ENCODE measurements around the gene ERBB4.

ERBB4 gene

DNA sequence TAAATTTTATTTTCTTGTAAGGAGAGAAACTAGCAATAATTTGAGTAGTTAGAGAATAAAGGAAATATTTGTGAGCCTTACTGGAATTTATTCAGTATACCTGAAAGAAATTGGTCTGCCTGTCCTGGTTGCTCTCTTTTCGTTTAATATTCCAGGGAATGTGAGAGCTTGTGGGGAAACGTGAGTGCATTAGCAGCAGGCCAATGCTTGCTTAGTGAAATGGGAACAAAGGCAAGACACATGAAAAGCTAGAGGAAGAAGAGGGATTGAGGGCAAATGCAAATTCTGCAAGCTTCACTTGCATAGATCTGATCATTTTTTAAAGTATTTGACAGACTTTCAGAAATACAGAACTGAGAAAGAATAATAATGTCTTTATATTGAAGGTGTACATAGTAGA, 111.0 kb downstream of the ERBB4 start:
- no peak for DNase-seq

DNA sequence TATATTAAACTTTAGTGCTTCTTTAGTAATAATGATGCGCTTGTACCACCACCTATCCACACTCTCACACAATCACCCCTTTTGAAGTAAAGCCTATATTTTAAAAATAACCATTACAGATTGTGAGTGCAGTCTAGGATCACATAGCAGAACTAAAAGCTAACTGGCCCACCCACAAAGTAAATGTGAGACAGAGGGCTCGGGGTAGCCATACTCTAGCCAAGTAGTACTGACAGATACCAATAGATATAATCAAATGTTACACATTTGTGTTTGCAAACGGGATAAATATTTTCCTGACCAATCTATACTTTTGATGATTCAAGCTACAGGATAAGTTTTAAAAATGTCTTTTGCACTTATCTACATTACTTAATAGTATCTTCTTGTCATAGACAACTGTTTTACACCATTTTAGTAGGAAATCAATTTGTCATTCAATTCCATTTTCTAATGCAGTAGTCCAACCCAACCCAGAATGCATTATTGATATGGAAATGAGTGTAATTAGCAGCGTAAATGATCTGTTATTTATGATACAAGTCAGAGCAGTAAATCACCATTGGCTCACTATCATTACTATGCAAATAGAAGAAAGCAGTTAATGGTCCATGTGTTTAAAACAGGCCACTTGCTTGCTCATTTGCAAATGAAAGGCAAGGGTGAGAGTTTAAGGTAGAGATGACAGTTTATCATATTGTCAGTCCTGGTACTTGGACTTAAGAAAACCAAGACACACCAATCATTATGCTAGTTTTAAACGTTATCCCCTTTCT, 111.8 kb downstream of the ERBB4 start:
- no peak for DNase-seq

DNA sequence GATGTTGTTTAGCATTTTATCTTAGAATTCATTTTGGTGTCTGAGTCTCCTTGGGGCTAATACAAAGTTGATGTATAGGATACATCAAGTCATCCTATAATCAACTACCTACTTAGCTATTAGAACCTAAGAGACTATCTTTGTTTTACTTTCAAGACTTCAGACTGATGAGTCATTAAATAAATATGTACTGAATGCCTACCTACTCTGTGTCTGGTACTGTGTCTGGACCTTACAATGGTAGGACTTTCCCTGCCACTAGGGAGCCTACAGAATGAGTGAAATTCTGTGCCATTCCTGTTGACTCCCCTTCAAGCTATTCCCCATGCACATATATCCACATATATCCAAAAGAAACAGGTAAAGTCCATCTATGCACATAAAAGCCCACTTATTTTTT, 114.5 kb downstream of the ERBB4 start:
- no peak for DNase-seq

DNA sequence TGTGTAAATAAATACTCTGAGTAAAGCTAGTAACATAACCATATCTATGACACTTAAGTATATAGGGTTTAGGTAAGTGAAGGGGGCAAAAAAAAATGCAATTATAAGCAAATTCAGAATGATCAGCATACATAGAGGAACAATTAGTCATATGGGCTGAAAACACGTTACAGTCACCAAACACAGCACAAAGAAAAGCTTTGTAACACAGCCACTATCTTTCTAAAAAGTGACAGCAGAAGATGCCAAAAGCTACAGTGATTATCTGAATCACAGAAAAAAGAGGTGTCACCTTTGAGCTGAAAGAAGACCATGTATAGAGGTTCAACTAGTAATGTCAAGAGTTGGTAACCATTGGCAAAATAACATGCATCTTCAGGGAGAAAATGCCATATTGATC, 115.5 kb downstream of the ERBB4 start:
- no peak for DNase-seq

DNA sequence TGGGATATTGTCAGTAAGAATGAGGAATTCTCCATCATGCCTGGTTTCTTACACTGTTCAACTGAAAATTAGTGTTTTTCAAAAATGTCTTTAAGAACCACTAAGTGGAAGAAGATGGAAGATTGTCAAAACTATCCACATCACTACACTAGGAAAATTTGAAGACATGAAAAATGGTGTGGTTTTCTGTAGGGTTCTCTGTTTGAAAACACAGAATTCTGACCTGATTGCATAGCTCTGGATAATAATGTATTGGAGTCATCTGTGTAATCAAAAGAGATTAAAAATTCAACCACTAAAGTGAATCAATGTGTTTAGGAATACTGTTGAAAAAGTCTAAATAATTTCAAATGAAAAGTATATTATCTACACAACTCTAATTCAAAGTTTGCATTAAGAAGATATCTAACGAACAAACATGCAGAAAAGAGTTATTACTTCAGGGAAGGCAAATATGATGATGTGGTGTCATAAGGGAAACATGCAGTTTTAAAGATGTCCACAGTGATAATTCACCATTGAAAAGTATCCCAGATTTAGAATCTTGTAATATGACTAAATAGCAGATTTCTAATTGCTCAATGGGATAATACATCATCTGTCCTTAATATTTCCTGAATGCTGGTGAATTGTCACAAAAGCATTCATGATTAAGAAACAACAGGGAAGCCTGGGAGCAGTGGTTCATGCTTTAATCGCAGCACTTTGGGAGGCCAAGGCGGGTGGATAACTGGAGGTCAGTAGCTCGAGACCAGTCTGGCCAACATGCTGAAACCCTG, 116.9 kb downstream of the ERBB4 start:
- DNase-seq: peak; percentile 38

DNA sequence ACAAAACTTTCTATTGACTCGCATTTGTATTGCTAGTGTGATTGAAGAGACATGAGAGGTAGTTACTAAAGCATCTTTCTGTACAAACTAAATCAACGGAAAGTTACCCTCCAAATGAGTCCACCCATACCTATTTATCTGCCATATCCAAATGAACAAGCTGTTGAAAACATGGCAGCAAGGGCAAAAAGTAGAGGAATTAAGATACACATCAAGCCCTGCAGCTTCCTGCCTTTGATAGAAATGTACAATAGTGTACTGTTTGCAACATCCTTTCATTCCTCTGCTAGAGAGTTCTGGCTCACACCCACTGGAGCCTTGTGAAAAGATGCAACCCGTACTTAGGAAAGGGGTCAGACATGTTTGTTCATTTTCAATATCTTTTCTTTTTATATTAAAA, 122.5 kb downstream of the ERBB4 start:
- DNase-seq: no peak

DNA sequence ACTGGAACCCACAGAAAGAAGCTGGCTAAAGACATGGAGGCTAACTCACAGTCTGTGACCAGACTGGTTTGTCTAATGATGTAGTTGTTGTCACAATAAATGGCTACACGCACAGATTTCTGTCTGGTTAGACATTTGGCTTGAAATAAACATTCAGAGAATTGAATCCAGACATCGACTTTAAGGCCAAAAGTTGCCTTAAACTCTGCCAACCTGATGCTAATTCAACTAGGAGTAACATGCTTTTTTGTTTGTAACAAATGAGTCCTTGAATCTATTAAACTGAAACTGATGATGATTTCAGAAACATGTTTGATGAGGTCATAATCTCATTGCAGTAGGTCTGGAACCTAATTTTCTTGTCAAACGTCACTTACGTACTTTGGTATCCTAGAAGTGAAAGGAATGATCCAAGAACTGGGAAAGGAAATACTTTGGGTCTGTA, 123.8 kb downstream of the ERBB4 start:
- DNase-seq: no peak

DNA sequence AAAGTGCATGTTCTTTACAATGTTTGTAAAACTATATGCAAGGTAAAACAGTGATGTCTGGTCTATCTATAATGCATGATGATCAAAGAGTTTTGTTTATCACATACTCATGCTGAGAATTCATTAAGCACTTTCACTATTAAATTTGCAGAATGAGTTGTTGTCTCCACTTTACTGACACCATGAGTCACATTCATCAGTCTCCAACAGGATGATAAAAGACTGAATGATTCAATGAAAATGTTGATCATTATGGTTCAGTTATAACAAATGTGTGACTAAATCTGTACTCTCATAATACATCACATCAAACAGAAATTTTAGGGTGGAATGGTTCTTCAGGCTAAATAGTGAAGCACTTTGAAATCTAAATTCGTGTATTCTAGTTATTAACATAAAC, 129.0 kb downstream of the ERBB4 start:
- no peak for DNase-seq

DNA sequence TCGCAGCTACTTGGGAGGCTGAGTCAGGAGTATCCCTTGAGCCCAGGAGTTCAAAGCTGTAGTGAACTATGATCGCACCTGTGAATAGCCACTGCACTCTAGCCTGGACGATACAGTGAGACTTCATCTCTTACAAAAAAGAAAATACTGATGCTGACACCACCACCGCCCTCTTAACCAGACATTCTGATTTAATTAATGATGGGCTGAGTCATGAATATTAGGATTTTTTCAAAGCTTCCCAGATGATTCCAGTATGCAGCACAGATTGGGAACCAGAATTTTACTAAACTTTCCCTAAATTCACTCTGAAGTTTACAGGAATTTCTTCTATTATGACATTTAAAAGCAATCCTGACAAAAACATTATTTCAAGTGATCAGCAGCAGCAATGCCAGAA, 130.1 kb downstream of the ERBB4 start:
- DNase-seq: no peak

DNA sequence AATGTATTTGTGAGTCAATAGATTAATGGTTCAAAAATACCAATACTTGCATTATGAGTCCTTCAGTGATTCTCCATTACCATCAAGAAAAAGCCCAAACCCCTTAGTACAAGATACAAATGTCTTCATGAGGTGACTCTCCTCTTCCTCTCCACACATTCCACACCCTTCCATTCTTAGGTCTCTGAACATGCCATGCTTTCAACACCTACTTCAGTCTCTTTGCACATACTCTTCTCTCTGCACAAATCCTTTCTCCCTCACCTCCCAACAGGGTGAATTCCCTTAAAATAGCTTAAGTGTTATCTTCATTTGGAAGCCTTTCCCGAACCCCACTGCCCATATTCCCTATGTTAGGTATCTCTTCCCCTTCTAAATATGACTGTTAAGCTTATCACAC, 131.9 kb downstream of the ERBB4 start:
- DNase-seq: no peak

DNA sequence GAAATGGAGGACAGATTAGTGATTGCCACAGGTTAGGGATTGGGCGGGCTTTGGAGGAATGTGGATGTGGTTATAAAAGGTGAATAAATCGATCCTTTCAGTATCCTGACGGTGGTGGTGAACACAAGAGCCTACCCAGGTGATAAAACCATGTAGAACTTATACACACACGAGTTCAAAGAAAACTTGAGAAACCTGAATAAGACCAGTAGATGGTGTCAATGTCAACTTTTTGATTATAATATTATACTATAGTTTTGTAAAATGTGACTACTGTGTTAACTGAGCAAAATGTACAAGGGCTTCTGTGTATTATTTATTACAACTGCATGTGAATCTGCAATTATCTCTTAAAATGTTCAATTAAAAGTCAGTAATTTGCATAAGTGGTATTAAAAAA, 136.3 kb downstream of the ERBB4 start:
- DNase-seq: no peak

DNA sequence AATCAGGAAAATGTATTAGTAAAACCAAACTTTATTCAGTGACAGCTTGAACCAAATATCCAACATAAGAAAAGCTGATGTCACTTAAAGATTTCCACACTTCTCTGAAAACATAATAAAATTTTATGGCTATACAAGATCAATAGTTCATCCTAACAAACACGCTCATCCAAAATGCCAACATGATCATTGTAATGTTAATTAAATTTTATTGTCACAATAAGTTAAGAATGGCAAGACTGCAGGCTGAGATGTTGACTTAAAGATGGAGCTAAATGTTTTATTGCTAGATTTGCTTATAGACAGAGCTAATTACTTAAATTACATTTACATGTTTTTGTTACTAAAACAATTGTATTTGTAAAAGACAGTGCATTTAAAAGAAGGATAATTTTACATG, 140.3 kb downstream of the ERBB4 start:
- DNase-seq: no peak

DNA sequence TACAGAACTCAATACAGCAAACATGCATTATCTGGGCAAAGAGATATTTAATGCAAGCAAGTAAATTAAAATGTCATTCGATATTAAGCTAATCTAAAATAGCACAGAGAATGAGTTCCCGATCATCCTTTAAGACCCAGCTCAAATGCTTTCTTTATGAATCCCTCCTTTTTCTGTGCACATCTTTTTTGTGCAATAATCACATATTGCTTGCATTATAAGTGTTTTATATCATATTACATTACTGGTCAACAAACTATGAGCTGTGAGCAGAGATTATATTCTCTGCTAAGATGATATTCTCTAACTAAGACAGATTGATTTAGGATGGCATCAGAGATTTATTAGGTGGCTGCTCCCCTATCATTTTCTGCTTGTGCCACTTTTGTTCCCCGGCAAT, 146.1 kb downstream of the ERBB4 start:
- no peak for DNase-seq

DNA sequence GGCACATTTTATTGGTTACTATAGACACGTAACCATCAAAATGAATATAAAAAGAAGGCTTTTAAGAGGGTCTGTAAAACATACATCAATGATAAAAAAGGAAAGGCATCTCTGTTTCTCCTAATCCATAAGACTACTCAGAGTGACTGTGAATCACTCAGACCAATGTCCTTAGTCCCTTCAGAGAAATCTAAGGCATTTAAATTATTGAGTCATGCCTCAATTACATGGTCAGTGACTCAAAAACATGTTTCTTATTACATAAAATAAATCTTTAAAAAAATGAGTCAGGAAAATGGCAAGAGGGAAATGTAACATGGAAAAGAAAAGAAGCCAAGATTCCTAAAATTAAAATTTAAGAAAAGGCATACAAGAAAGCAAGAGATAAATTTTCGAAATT, 146.6 kb downstream of the ERBB4 start:
- DNase-seq: peak; percentile 57

DNA sequence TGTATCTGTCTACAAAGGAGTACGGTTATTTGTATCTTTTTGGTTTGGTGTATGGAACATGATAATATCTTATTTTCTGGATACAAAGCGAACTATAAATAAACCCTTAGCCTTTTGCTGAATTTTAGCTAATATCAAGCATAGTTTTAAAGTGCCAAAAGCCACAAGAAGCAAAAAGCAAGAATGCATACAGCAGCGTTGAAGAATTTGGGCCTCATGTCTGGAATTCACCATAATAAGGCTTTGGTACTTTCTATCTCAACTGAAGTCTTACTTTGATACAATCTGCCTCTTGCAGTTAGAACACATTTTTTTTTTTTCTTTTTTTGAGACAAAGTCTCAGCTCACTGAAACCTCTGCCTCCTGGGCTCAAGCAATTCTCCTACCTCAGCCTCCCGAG, 151.5 kb downstream of the ERBB4 start:
- peak; percentile 18 for DNase-seq

DNA sequence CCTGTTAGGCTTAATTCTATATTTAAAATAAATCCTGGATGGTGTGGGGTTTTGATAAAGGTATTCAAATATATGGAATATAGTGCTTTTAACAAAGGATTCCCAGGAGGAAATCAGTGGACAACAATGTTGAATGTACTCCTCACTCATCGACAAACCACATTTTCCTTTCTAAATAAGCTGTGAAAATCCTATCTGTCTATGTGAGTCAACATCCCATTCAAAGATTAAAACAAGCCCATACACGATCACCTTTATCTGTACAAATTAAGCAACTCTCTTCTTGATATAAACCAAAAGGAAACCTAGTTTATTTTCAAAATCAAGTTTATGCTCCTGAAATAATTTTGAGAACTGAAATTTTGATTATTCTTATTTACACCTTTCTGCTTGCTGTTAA, 153.4 kb downstream of the ERBB4 start:
- DNase-seq: no peak

DNA sequence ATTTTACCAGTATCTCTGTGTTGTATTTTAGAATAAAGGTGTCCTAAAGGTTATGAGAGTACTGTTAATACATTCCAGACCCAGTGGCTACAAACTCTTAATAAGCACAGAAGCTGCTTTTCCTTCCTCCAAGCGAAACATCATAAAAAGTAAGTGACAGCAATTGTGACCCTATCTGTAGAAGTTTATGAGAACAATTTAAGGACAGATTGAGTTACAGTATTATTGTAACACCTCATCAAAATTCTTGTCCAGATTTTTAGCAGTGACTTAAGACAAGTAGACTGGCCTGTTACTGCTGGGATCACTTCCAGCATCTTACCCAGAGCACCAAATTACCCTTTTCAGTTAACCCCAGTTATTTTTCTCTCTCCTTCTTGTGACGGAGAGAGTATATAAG, 154.6 kb downstream of the ERBB4 start:
- DNase-seq: no peak

DNA sequence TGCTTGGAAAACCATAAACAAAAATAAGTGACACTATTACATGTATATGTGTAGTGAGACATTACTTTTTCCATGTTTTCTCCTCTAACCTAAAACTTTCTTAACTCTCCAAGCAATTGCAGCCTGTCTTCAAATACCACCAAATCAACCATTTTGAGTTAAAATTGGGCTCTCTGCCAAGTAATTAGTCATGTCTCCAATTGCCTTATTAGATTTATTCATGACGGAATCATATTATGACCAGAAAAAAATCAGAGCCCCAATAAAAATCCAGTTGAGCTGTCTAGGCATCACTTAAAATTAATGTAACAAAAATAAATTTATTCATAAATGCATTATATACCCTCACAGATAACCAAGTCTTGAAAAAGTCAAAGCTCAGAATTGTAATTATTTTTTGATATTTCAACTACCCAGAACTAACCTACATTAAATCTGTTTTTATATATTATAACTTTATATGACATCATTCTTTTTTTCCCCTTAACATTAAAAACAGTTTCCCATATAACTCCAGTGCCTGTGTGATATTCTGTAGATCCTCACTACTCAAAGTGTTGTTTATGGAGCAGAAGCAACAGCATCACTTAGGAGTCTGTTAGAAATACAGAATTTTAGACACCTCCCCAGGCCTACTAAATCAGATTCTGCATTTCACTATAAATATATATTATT, 157.0 kb downstream of the ERBB4 start:
- no peak for DNase-seq

DNA sequence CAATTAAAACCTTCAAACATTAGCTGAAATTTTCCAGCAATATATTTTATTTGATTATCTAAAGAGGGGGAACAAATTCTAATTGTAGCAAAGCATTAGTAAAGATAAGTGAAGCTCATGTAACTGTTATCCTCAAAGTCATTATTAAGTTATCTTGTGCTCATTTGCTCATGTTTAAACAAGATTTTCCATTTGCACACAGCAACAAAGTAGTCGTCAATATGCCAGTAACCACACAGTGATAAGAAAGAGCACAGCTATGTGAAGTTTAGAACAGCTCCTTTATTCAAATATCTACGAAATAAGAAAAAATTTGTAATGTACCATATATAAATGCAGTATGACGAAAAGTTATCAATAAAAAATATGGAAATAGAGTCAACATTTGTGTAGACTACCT, 159.5 kb downstream of the ERBB4 start:
- no peak for DNase-seq

DNA sequence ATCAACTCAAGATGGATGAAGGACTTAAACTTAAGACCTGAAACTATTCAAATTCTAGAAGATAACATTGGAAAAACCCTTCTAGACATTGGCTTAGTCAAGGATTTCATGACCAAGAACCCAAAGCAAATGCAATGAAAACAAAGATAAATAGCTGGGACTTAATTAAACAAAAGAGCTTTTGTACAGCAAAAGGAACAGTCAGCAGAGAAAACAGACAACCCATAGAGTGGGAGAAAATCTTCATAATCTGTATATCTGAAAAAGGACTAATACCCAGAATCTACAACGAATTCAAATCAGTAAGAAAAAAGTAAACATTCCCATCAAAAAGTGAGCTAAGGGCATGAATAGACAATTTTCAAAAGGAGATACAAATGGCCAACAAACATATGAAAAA, 171.2 kb downstream of the ERBB4 start:
- DNase-seq: no peak

DNA sequence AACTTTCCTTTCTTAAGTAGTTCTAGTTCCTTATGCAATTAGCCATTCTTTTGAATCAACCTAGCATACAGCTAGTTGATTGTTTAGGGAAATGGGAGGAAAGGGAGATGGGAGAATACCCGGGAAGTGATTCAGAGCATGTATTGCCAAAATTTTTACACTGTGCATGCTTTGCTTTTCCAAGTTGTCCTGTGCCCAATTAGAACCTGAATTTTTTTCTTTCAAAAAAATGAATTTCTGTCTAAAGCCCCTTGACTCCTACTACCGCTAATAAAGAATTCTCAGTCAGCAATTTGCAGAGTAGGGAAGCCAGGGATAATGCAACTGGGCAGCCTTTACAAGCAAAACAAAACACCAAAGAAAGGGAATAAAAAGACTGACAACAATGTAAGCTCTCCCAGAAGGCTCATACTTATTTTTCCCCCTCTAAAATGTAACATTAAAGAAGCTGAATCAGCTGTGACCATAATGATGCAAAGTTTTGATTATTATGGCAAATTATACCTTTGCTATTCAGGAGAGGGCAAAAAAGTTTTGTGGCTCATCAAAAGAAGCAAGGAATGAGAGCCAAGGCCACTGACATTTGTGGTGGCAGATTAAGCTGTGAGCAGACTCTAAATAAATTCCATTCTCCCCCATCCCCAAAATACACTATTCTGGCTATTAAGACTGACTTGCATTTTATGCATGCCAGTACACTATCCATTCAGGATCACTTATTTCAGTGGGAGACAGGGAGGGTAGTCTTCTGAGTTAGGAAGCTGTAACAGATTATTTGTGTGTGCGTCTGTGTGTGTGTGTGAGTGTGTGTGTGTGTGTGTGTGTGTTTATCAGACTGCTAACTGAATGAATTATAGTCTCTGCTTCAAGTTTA, 174.3 kb downstream of the ERBB4 start:
- DNase-seq: peak; percentile 4

DNA sequence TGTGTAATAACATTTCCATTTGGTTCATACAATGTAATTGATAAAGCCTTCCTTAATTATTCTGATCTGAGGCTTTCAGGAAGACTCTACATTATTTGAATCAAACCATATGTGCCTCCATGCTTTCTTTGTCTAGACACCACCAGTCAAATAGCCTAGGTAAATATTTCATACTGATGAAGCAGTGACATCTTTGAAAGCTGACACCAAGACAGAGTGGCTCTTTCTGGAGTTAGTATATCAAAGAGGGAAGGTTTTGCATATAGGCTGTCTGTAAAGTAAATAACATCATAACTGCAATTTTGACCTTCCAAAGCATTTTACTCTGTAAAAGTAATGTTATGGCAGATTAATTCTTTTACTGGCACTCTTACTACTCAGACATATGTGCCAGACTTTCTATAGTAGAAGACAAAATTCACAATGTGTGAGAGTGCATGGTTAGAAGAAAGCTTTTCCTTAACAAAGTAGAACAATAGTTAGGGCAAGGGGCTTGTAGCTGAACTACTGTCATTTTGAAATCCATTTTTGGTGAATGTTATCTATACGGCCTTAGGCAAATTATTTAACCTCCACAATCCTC, 177.3 kb downstream of the ERBB4 start:
- no peak for DNase-seq
